ENCODE results near the gene ERC2.
"Not testable (repeated sequence)": the region's sequence is repeated elsewhere in the genome, so short reads cannot be mapped to it uniquely, and the experiment has no call there.

ERC2 gene

DNA sequence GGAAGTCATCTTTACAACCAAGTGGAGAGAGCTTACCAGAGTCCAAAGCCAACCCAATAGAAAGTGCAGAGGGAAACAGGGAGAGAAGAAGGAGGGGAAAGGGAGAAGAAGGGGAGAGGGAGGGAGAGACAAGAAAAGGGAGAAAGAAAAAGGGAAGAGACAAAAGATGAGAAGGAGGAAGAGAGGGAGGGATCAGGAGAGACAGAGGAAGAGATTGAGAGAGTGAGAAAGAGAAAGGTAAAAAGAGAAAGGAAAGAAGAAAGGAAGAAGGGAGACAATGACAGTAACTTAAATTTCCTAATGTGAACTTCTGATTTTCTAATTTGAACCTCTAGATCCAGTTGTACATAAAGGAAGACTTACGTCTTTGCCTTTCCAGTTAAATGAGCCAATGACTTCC, 960.5 kb downstream of the ERC2 start:
- no peak for FAIRE-seq

DNA sequence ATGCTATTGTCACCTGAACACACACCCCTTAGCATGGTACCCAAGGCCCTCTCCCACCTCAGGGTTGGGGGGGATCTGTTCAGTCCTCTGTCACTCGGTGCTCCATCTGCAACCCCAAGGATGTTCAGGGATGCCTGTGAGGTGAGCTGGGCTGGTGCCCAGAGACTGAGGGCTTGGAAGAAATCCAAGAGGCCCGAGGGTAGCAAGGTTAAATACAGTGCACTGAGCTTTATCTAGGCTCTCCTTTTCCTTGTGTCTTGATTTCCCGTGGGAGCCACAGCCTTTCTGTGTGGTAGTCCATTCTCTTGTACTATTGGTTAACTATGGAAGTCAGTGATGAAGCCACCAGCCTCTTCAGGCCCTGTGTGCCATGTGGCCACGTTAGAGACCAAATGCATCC, 962.5 kb downstream of the ERC2 start:
- FAIRE-seq, result no peak

DNA sequence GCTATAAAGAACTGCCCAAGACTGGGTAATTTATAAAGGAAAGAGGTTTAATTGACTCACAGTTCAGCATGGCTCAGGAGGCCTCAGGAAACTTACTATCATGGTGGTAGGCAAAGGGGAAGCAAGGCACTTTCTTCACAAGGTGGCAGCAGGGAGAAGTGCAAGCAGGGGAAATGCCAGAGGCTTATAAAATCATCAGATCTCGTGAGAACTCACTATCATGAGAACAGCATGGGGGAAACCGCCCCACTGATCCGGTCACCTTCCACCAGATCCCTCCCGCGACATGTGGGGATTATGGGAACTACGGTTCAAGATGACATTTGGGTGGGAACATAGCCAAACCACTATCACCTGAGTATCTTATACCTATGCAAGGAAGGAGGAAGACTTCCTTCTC, 963.2 kb downstream of the ERC2 start:
- FAIRE-seq, result not testable (repeated sequence)

DNA sequence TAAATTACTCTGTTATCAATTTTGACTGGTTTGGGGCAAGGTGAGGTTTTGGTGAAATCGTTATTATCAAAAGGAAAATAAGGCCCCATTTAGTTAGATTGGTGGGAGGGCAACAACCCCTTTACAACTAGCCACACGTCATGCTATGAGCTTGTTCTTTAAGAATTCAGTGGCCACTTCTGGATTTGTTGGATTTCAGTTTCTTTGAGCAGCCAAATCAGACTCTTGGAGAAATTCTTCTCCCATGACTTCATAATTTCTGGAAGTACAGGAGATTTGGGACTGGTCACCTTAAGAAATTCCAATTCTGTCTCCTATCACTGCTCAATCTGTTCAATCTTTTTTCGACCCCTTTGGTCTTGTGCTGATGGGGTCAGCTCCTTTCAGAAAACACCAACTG, 966.4 kb downstream of the ERC2 start:
- no peak for FAIRE-seq

DNA sequence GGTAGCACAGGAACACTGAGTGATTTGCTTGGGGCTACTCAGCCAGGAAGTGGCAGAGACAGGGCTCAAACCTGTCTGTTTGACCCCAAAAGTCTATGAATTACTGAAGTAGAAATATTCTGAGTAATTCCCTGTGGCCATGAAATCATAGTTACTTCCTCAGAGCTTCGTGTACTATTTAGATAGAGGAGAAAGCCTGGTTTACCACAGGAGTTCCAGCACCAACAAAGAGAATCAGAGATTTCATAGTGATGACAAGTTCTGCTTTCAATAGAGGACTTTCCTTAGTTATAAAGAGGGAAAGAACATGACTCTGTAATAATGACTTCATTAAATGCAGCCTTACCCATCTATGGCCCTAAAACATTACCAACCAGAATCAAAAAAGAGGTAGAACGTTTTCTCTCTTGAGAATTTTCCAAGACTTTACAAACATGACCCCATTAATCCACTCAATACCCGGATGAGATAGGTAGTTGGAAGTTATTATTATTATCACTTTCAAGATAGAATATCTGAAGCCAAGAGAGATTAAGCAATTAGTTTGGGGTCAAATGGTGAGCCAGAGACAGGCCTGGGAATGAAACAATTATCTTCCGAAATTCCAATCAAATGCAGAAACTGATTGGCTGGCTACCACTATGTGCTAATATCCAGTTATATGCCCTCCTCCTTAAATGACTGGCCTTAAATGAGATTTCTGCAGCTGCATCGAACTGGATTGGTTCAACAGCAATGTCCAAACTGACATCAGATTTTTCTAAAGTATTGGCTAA, 967.5 kb downstream of the ERC2 start:
- FAIRE-seq, result no peak

DNA sequence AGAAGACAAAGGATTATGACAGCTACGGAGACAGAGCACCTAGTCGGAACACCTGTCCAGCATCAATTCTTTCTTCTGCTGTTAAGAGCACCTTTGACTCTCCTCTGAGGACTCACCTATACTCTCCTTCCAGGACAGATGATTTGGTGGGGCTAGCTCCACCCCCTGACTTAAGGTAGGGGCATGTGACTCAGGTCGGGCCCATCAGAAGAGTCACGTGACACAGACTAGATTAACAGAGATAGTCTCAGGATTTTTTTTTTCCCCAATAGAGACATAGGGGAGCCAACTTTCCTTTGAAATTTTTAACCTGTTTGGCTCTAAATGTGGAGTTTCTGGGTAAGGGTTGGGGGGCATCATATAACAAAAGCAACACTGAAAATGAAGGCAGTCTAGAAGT, 969.7 kb downstream of the ERC2 start:
- no peak for FAIRE-seq

DNA sequence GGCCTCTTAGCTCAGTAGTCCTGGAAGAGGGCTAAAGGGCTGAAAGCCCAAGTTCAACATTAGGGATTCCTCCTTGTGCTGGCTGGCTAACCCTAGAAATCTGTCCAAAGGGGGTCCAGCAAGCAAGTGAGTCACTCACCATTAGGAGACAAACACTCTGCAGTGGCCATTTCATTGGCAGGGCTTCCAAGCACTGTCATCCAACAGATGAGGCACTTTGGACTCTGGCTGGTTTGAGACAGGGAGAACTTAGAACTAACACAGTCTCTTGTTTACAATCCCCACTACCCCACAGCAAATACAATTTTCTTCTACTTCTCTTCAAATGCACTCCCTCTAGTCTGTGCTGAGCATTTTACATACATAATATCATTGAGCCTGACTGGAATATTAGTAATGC, 971.0 kb downstream of the ERC2 start:
- no peak for FAIRE-seq

DNA sequence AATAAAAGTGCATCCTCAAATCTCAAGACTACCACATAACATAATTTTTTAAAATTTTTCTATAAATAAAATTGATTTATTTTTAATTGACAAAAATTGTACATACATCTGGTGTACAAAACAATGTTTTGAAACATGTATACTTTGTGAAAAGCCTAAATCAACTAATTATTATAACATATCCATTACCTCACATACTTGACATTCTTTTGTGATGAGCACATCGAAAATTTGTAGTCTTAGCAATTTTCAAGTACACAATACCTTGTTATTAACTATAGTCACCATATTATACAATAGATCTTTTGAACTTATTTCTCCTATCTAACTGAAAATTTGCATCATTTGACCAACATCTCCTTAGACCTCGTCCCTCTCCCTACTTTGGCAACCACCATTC, 973.3 kb downstream of the ERC2 start:
- no peak for FAIRE-seq

DNA sequence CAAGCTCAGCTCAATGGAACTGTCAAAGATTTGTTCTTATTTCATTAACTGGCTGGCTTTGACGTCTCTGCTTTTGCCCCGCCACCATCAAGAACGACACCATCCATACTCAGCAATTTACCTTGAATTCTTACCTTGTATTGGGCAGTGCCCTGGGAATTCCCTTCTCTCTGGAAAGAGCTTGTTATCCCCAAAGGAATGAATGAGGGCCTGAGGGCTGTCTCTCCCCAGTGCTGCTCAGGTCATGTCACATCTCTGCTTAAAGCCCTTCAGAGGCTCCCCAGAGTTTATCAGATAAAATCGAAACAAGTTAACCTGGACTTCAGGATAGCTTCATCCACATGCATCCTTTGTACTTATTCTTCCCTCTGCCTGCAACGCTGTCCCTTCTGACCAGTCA, 975.3 kb downstream of the ERC2 start:
- no peak for FAIRE-seq

DNA sequence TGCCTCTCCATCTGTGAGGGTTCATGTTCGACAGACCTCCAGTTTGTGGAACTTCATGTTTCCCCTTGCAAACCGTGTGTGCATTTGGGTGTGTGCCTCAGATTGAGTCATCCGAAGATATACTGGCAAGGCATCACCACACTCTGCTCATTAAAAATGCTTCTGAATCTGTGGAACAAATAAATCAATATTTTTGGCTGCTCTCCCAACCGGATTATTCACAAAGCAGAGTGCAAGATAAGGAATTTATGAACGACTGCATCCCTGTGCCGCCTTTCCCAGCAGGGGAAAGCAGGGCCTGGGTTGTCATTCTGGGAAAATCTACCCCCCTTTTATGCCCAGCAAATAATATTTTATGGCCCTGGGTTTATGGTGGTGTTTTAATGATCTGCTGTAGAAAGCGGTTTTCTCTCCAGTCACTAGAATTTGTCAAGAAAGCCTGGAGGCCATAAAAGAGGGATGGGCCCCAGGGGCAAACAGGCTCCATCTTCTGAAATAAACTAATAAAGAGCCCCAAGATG, 976.9 kb downstream of the ERC2 start:
- FAIRE-seq, result no peak

DNA sequence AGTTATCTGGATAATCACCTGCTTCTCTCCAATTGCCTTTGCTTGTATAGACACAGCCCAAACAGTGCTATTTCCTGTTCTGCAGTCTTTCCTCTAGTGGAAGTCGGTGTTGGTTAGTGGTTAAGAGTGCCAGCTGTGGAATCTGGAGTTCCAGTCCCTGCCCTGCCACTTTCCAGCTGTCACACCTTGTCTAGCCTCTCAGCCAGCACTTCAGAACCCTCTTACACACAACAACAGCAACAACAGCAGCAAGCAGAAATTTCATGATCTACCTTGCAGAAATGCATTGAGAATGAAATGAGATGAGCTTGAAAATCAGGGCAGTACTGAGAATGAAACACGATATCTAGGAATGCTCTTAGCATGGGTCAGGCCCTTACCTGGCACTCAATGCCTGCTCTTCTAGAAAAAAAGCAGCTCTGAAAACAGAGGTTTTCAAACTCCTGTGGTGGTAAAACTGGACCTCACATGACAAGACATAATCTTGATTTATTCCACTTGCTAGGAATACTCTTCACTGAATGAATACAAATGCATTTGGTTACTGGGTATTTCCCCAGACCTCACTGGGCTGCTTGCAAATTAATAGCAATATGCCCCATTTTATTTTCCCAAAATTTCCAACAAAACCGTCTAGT, 977.9 kb downstream of the ERC2 start:
- FAIRE-seq, result no peak

DNA sequence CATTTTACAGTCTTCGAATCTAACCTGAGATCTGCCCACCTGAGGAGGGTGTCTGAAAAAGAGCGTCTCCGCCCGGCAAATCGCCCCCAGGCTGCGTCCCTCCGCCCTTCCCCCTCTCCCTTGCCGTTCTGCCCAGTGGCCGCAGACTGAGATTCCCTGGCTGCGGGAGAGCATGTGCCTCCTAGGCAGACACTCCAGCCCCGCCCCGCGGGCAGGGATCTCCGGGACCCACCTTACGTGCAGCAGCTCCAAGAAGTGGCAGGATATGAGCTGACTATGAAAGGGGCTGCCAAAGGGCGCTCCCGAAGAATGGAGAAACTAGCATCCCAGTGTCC, 978.5 kb downstream of the ERC2 start:
- FAIRE-seq, result no peak

DNA sequence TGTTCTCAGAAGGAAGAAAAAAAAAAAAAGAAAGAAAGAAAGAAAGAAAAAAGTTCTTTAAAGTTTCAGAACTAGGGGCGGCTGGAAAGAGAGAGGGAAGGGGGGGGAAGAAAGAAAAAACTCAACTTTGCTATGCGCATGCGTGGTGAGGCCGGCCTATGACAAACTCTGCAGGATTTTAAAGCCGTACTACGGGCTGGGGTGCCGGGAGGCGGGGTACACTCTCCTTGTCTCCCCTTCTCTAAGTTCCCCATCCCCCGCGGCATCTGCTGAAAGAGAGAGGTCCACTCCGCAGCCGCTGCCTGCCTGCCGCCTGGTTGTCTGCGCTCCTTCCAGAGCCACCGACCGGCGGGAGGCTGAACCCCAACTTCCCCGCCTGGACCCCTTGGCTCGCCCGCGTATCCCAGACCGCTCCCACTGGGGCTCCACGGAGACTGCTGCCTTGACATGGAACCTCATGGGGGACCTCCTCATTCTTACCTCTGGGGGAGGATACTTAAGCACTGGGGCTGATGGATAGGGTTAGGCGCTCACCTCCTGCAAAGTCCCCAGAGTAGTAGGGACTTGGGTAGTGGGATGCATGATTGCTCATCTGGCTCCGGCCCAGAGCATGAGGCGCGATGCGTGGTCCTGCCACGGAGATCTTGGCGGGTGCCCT, 979.7 kb downstream of the ERC2 start:
- peak; percentile 82 for FAIRE-seq

DNA sequence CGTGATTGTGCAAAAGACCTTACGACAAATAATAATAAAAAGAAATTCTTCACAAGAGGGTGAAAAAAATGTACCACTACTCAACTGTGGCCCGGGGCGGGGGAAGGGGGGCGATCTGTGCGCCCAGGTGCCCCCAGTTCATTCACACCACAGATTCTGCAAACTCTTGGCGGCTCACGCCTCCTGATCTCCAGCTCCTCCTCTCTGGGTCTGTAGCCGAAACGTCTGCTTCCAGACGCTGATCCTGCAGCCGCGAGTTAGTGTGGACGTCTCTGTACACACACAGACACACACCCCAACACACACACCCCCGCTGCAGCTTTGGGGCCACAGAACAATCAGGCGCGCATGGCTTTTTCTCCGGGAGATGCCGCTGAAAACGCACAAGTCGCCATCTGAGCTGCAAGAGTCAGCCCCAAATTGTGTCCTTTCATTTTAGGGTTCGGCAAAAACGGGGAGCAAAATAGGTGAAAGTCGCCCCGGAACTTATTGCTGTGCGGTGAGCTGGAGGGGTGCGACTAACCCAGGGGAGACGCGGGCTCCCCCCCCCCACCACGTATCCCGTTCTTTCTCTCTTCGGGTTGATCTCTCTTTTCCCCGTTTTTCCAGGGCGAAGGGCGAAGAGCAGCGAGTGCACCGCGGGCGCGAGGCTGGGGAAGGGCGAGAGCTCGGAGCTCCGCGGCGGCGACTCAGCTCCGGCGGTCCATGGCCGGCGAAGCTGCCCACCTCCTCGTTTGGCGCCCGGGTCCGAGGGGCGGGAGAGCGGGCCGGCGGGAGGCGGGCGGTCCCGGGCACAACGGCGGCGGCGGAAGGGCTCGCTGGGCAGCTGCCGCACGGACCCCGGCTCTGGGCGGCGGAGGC, 980.7 kb downstream of the ERC2 start:
- no peak for FAIRE-seq

DNA sequence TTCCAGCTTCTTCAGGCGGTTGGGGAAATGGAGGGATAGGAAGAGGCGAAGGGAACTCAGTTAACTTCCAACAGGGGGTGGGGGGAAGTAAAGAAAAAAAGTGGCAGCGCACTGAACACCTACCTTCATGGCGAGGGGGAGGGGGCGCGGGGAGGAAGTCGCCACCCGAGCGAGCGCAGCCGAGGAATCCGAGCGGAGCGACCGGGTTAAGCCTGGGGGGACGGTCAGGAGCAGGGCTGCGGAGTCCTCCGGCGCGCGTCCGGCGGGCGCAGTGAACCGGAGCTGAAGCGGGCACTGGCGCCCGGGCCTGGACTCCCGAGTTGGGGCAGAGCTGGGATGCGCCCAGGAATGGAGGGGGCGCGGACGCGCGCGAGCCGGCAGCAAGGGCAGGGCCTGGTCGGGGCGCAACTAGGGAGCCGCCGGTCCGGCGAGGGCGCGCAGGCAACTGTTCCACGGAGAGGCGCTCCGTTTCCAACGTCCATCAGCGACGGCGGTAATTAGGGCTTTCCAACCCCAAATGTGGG, 981.3 kb downstream of the ERC2 start, which contains the start of gene WNT5A:
Gene WNT5A (minus strand): TSS at position 450 of the 524 bp plus-strand sequence. CDS start 321 bp downstream, at position 129.
- no peak for FAIRE-seq

DNA sequence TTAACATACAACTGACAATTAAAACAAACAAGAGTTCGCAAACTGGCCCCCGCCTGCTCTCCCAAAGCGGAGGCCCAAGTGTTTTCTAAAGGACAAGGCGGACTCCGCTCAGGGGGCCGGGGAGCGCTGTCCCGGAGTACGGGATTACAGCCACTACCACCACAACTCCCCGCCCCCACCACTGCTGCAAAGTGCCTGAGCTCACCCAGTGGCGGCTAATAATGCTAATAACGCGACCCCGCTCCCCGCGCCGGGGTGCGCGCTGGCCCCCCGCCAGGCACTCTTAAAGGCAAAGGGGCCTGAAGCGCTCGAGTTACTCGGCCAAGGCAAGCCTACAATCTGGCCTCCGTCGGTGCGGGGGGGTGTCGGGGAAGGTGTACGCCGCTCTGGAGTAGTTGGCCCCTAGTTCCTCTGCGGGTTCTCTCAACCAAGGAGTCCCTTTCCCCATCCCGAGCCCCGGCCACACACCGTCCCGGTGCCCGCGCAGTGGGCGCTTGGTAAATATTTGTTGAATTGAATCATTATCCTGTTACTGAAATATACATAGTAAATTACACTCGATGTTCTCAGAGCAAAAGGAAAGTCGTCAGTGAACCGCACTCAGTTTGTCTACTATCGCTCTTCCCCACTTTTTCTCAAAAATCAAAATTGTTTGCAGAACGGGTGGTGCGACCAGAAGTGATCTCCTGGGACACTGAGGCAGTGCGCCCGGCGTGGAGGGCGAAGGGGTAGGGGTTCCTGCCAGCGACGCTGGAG, 982.0 kb downstream of the ERC2 start:
- FAIRE-seq, result no peak

DNA sequence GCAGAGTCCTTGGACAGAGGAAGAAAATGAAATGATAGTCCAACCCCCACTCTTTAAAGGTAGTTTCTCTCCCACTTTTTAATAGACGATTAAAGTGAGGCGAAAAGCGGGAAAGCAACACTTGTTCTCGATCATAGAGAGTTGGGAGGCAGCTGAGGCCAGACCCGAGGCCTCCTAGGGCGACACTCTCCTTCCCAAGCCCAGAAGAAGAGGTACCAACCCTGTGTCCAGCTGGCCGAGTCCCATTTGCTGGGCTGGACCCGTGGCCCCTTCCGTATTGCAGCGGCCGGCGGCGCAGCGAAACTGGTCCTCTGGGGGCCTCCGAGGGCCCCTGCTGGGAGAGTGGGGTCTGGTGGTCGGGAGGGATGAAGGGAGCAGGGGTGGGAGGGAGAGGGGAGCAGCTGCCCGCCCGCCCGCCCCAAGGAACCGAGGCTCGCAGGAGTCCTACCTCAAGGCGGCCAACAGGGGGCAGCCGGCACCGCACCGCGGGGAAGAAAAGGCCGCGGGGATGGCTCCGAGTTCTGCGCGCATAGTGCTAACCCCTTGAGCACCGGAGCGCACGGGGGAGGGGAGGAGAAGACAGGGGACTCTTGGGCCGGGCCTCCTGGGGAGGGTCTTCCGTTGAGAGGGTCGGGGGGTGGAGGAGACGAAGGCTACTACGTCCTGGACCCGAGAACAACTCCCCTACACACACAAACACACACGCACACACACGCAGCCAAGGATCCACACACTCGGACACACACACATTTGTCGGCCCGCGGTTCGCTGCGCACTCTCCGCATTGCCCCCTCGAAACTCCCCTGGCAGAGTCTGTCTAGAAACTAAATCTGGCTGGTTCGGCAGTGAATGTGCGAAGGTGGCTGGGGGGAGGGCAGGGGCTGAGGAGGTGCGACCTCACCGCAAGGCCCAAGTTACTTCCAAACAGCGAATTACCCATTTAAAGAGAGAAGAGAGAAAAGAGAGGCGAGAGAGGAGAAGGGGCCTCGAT, 983.2 kb downstream of the ERC2 start:
- FAIRE-seq, result no peak

DNA sequence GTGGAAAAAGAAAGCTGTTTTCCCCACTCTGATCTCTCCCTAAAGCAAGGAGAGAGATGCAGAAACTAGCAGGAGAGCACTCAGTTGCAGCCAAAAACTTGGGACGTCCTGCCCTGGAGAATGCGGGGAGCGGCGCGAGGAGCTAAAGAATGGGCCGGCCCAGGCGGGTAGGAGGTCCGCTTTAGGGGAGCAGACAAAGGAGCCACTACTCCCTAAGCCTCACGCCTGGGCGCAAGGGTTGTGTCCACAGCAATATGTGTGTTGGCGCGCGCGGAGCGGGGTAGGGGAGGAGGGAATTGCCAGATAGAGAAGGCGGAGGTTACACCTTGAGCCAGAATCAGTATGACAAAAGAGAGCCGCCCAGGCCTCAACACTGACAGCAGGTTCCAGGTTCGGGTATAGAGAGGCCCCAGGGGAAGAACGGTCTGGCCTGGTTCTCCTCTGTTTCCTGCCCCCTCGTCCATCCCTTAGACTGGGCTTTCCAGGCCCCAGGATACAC, 984.0 kb downstream of the ERC2 start:
- FAIRE-seq, result no peak

DNA sequence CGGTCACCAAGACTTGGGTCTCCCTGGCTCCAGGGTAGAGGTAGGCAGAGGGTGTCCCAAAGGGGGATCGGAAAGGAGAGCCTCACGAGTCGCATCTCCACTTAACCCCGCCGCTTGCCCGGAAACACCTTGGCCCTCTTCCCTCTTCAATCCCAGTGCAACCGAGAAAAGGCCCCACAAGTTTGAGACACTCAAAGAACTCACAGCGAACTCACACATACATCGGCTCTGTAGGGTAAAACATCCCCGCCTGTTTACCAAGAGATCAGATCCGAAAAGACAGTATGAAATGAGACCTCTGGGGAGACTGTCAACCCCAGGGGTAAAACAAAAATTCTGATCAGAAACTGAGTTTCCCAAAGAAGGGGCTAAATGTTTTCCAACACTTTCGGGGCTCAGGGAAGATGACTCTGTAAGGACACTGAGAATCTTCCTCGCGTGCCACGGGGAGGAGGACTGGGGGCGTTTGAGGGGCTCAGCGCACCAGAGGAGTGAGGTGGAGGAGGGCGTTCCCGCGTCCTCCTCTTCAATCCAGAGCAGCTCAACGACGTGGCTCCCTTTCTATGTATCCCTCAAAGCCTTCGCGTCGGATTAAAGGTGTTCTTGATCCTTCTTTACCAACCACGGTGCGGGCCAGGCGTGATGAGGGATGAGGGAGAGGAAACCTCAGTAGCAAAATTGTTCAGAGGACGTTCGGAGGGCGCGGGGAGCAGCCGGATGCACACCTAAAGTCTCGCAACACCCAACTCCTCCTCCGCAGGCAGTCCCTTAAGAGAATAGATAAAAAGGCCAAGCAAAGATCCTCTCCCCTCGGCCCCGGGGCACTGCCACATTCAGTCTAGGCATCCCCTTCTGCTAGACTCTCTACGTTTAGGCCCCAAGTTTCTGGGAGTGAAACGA, 984.8 kb downstream of the ERC2 start:
- FAIRE-seq, result no peak

Measured in endometrium (tissue), 2 donors.